Tibial nerve (tissue), 4 donors: Measurements from ENCODE around the gene MED20. TPM values are rescaled to one million over a fixed set of nuclear protein-coding genes. Genes with fewer than 3 reads are reported as not detected.

Experiments
- DNase-seq, 2 donors: peaks; one replicate each; pipeline ENCODE4 v3.0.0-alpha.2; 2019; ENCODE audit warnings: low spot score in 2 of 2
- H3K27ac ChIP-seq, 4 donors: fragments of 200-600 bp; sonication (generic) in 3 of 4; one replicate each; pipeline ENCODE4 v1.5.1; 2017 to 2019; ENCODE audit warnings: mild to moderate bottlenecking in 1 of 4
- H3K27me3 ChIP-seq, 2 donors: fragments of 200-600 bp; sonication (generic) in 1 of 2; one replicate each; pipeline versions ENCODE4 v1.5.1 to v1.6.0; 2017 to 2019
- H3K36me3 ChIP-seq, 3 donors: fragments of 200-600 bp; sonication (generic); one replicate each; pipeline ENCODE4 v1.5.1; 2018 to 2019
- H3K4me1 ChIP-seq, 4 donors: fragments of 200-600 bp; sonication (generic) in 3 of 4; one replicate each; pipeline ENCODE4 v1.5.1; 2017 to 2019
- H3K4me3 ChIP-seq, 4 donors: fragments of 200-600 bp; sonication (generic) in 3 of 4; one replicate each; pipeline ENCODE4 v1.5.1; 2017 to 2019; ENCODE audit warnings: mild to moderate bottlenecking in 1 of 4, moderate library complexity in 1 of 4
- H3K9me3 ChIP-seq, 4 donors: fragments of 200-600 bp; sonication (generic) in 3 of 4; one replicate each; pipeline ENCODE4 v1.5.1; 2017 to 2019
- EP300 ChIP-seq, 2 donors: sonication (generic); formaldehyde crosslinking; IDR thresholded peaks; one replicate each; pipeline ENCODE4 v1.6.1; 2017; ENCODE audit warnings: antibody characterized with exemption in 2 of 2, mild to moderate bottlenecking in 1 of 2
- POLR2A ChIP-seq, 2 donors: fragments of 450-650 bp; IDR thresholded peaks; one replicate each; pipeline ENCODE4 v1.6.1; 2017; ENCODE audit warnings: antibody characterized with exemption in 2 of 2, mild to moderate bottlenecking in 2 of 2, moderate library complexity in 2 of 2
- WGBS, 2 donors: methylation state at CpG; one replicate each; pipeline ENCODE4 v1.1.5; 2018; 5-methylcytosine and 5-hydroxymethylcytosine counted together
- total RNA-seq, 4 donors: library from RNA; depleted of rRNA; stranded (reverse); fragments of >200 nt; gene quantifications; one replicate each; pipeline ENCODE4 v1.1.0, GENCODE V29; 2016
- TF ChIP-seq, protein P1 (sequence below), 5 experiments: fragments of 200-600 bp in 3 of 5; fragments of 450-650 bp in 2 of 5; sonication (generic) in 3 of 5; IDR thresholded peaks; one replicate each; pipeline ENCODE4 v1.5.1; 2016 to 2019; ENCODE audit warnings: antibody characterized with exemption in 5 of 5, mild to moderate bottlenecking in 3 of 5, moderate library complexity in 2 of 5

Gene MED20
- total RNA-seq, 4 donors from 2014 or later: 8.0 to 15.0 (median 12.2) TPM

DNA sequence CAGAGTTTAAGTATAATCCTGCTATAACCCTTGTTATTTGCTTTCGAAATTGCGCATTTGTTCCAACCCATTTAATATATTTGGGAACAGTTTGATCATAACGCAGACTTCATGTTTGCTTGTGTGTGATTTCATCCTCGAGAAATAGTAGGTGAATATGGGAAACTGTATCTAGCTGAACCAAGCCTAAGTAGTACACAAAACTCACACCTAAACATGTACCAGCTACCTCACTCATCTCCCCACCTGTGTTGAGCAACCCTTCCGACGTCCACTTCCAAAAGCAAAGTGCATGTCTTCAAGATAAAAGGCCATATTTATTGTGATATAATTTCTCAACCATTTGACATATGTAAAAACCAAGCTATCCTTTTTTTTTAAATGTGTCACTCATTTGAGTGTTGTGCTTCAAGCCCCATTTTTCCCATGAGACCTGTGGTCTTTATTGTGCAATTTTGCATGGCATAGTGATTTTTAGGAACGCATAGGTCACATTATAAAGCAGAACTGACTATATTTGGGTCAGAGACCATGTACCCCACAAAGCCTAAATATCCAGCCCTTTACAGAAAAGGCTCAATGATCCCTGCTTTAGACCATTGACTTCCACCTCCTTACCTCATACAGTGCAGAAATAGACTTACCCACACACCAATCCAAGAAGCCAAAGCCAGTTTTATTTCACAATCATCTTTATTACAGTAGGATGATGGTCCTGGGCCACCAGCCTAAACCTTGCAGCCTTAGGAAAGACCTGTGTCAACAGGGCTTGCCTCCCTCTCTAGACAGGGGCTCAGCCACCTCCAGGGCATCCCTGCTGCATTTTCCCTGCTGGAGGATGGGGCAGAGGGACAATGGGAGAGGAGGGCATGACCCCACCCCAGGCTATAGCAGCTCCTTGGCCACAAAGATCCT lies 13.6 kb upstream of the MED20 start:
- no peaks in the 10 kb centered on the region for H3K27me3 ChIP-seq
- H3K4me3 ChIP-seq: no peak overlapping the region
- H3K27ac ChIP-seq: no peak overlapping the region
- DNase-seq: no peak
- TF ChIP-seq POLR2A (IDR thresholded peaks at IDR 0.05) (no peak), EP300 (IDR thresholded peaks at IDR 0.05) (no peak)
- TF ChIP-seq, protein P1, sequence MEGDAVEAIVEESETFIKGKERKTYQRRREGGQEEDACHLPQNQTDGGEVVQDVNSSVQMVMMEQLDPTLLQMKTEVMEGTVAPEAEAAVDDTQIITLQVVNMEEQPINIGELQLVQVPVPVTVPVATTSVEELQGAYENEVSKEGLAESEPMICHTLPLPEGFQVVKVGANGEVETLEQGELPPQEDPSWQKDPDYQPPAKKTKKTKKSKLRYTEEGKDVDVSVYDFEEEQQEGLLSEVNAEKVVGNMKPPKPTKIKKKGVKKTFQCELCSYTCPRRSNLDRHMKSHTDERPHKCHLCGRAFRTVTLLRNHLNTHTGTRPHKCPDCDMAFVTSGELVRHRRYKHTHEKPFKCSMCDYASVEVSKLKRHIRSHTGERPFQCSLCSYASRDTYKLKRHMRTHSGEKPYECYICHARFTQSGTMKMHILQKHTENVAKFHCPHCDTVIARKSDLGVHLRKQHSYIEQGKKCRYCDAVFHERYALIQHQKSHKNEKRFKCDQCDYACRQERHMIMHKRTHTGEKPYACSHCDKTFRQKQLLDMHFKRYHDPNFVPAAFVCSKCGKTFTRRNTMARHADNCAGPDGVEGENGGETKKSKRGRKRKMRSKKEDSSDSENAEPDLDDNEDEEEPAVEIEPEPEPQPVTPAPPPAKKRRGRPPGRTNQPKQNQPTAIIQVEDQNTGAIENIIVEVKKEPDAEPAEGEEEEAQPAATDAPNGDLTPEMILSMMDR (IDR thresholded peaks at IDR 0.05): no peak
- WGBS, 2 donors: 73 to 74% methylated on average over 7 of the region's 7 CpGs
- peaks cover 0 to 48% (median 19%) of the 10 kb centered on the region in 4 donors for H3K4me1 ChIP-seq
- H3K9me3 ChIP-seq: no peaks in the 10 kb centered on the region
- peaks cover 0 to 79% (median 33%) of the 10 kb centered on the region in 3 donors for H3K36me3 ChIP-seq

DNA sequence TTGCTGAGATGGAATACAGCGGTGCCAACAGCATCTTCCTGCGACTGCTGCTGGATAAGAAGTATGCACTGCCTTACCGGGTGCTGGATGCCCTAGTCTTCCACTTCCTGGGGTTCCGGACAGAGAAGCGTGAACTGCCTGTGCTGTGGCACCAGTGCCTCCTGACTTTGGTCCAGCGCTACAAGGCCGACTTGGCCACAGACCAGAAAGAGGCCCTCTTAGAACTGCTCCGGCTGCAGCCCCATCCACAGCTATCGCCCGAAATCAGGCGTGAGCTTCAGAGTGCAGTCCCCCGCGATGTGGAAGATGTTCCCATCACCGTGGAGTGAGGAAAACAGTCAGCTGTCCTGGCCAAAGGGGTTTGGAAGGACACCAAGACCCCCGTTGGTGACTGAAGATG lies 11.4 kb upstream of the MED20 start:
- Histone ChIP-seq H3K4me3 (no peak overlapping the region), H3K27me3 (no peaks in the 10 kb centered on the region), H3K4me1 (peaks cover 0 to 26% (median under 1%) of the 10 kb centered on the region in 4 donors), H3K36me3 (peaks cover 0 to 100% (median 33%) of the 10 kb centered on the region in 3 donors), H3K27ac (no peak overlapping the region), H3K9me3 (no peaks in the 10 kb centered on the region)
- WGBS, 2 donors: 90 to 91% methylated on average over 15 of the region's 15 CpGs
- TF ChIP-seq, protein P1 (IDR thresholded peaks at IDR 0.05): no peak
- TF ChIP-seq POLR2A (IDR thresholded peaks at IDR 0.05) (no peak), EP300 (IDR thresholded peaks at IDR 0.05) (no peak)
- DNase-seq: no peak

DNA sequence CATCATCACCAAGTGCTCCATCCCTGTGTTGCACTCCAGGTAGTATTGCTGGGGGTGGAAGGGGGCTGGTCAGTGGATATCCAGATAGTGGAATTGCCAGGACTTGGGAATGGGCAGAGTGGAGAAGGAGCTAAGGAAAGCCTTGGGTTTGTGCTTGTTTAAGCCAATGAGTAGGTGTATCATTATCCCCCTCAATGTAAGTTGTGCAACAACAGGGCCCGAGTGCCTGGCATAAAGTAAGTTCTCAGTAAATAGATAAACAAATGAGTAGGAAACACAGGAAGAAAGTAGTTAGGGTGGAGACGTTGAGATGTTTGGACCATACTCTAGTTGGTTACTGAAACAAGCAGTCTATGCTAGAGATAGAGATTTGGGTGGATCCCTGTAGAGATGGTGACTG lies 10.9 kb upstream of the MED20 start:
- Histone ChIP-seq H3K4me1 (peaks cover 0 to 20% (median 0%) of the 10 kb centered on the region in 4 donors), H3K4me3 (no peak overlapping the region), H3K27me3 (no peaks in the 10 kb centered on the region), H3K9me3 (no peaks in the 10 kb centered on the region), H3K36me3 (peaks cover 0 to 100% (median 33%) of the 10 kb centered on the region in 3 donors), H3K27ac (no peak overlapping the region)
- WGBS, 2 donors: 56 to 68% methylated on average over 2 of the region's 2 CpGs
- DNase-seq: no peak
- TF ChIP-seq POLR2A (IDR thresholded peaks at IDR 0.05) (no peak), EP300 (IDR thresholded peaks at IDR 0.05) (no peak)
- TF ChIP-seq, protein P1 (IDR thresholded peaks at IDR 0.05): no peak

DNA sequence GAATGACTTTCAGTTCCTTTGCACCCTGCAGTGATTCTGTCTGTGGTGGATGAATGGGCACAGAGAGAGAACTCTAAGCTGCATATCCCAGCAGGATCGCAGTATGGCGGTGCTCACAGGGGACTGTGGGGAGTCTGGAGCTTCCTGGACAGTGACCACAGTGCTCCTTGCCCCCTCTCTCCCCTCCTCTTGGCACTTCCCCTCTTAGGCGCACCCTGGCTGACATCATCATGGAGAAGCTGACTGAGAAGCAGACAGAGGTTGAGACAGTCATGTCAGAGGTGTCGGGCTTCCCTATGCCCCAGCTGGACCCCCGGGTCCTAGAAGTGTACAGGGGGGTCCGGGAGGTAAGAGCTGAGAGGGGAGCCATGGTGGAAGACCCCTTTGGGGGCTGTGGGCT lies 9.0 kb upstream of the MED20 start:
- H3K36me3 ChIP-seq: peaks cover 0 to 87% (median 20%) of the 10 kb centered on the region in 3 donors
- TF ChIP-seq, protein P1 (IDR thresholded peaks at IDR 0.05): no peak
- TF ChIP-seq EP300 (IDR thresholded peaks at IDR 0.05) (no peak), POLR2A (IDR thresholded peaks at IDR 0.05) (no peak)
- no peak overlapping the region for H3K27ac ChIP-seq
- DNase-seq: no peak
- H3K27me3 ChIP-seq: no peaks in the 10 kb centered on the region
- H3K4me1 ChIP-seq: peaks cover 0 to 3% (median 0%) of the 10 kb centered on the region in 4 donors
- H3K9me3 ChIP-seq: no peaks in the 10 kb centered on the region
- H3K4me3 ChIP-seq: no peak overlapping the region
- 79 to 83% methylated on average over 6 of the region's 6 CpGs for WGBS, 2 donors

DNA sequence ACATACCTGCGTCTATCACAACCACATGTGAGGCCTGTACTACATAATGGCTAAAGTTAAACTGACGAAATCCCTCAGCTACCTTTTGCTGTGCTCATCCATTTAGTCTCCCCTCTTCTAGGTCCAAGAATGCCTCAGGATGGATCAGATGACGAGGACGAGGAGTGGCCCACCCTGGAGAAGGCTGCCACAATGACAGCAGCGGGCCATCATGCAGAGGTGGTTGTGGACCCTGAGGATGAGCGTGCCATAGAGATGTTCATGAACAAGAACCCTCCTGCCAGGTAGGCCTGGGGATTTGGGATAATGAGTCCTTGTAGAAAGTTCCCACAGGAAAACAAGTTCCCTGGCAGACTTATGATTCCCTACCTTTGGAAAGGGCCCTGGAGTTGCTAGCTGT lies 6.3 kb upstream of the MED20 start:
- WGBS, 2 donors: 85 to 88% methylated on average over 6 of the region's 6 CpGs
- H3K27ac ChIP-seq: no peak overlapping the region
- TF ChIP-seq POLR2A (IDR thresholded peaks at IDR 0.05) (no peak), EP300 (IDR thresholded peaks at IDR 0.05) (no peak)
- no peaks in the 10 kb centered on the region for H3K27me3 ChIP-seq
- H3K4me1 ChIP-seq: peaks cover 0 to 28% (median 5%) of the 10 kb centered on the region in 4 donors
- no peaks in the 10 kb centered on the region for H3K9me3 ChIP-seq
- no peak overlapping the region for H3K4me3 ChIP-seq
- no peak for DNase-seq
- peaks cover 0 to 61% (median 9%) of the 10 kb centered on the region in 3 donors for H3K36me3 ChIP-seq
